Heart right ventricle (tissue), 16 donors: ENCODE results near the gene EFCAB12. TPM values are rescaled to one million over a fixed set of nuclear protein-coding genes. Genes with fewer than 3 reads are reported as not detected.

ENCODE experiments used
- ATAC-seq, 8 donors: fragments of 200-7000 bp; cut with Tn5 transposase; one replicate each; pipeline ENCODE4 v1.9.1; 2020; ENCODE audit warnings: mild to moderate bottlenecking in 8 of 8, moderate library complexity in 8 of 8, moderate number of reproducible peaks in 1 of 8
- DNase-seq, 2 donors: peaks; one replicate each; pipeline ENCODE4 v3.0.0-alpha.2; 2020
- H3K27ac ChIP-seq, 10 donors: fragments of 200-600 bp; sonication (generic) in 2 of 10; one replicate each; pipeline versions ENCODE4 v1.5.0 to v1.8.0; 2020 to 2022; ENCODE audit warnings: mild to moderate bottlenecking in 3 of 10
- H3K27me3 ChIP-seq, 7 donors: fragments of 200-600 bp; one replicate each; pipeline ENCODE4 v1.8.0; 2021 to 2022; ENCODE audit warnings: mild to moderate bottlenecking in 2 of 7
- H3K36me3 ChIP-seq, 9 donors: fragments of 200-600 bp; sonication (generic) in 1 of 9; one replicate each; pipeline versions ENCODE4 v1.5.0 to v1.8.0; 2020 to 2022; ENCODE audit warnings: mild to moderate bottlenecking in 2 of 9
- H3K4me1 ChIP-seq, 9 donors: fragments of 200-600 bp; sonication (generic) in 1 of 9; one replicate each; pipeline versions ENCODE4 v1.5.0 to v1.8.0; 2020 to 2022; ENCODE audit warnings: mild to moderate bottlenecking in 4 of 9
- H3K4me3 ChIP-seq, 10 donors: fragments of 200-600 bp; sonication (generic) in 2 of 10; one replicate each; pipeline versions ENCODE4 v1.5.0 to v1.8.0; 2020 to 2022; ENCODE audit warnings: mild to moderate bottlenecking in 7 of 10, moderate library complexity in 2 of 10
- H3K9me3 ChIP-seq, 11 donors: fragments of 200-600 bp in 10 of 11; sonication (generic) in 2 of 11; one replicate each; pipeline versions ENCODE4 v1.5.0 to v1.8.0; 2013 to 2022; ENCODE audit warnings: mild to moderate bottlenecking in 2 of 11, control low read depth in 1 of 11, moderate library complexity in 1 of 11
- CTCF ChIP-seq, 9 donors: fragments of 200-600 bp; sonication (generic) in 2 of 9; IDR thresholded peaks; one replicate each; pipeline versions ENCODE4 v1.5.0 to v1.8.0; 2021 to 2022; ENCODE audit warnings: antibody characterized with exemption in 9 of 9, mild to moderate bottlenecking in 5 of 9, moderate library complexity in 1 of 9
- WGBS, 2 donors: extraction: QIAGEN DNeasy Blood & Tissue Kit; methylation state at CpG; one replicate each; pipeline ENCODE4 v1.1.7; 2013; ENCODE audit warnings: inconsistent platforms in 1 of 2; 5-methylcytosine and 5-hydroxymethylcytosine counted together
- intact Hi-C, 10 donors: fragments of 100-400 bp; cut with DNase I; formaldehyde crosslinking; loops; one replicate each; pipeline versions ENCODE4 v1.11.1 to v1.14.2; 2022
- polyA plus RNA-seq, 2 donors: library from polyadenylated mRNA; stranded (reverse); fragments of 200-250 nt; gene quantifications; one replicate each; pipeline ENCODE4 v1.2.3, GENCODE V29; 2013
- total RNA-seq, 10 donors: library from RNA; stranded (reverse); fragmentation: NEBNext Ultra II Directional in 3 of 10; extraction: Animal tissue kit (Norgen Biotek cat#: 25700) in 3 of 10; gene quantifications; one replicate each; pipeline versions ENCODE4 v1.2.1 to v1.2.4, GENCODE V29; 2021 to 2023
- donor health status: Arrhythmogenic right ventricular cardiomyopathy.
- donor health status: ischemic (EF 13 %, LVEDD 7.1; RV severe dilation, severe dysfunction).
- donor health status: healthy with polysubstance abuse.
- donor health status: DM: no; HTN: yes; CAD: no.
- donor health status: DM: no; HTN: no; CAD: no.
- donor health status: ischemic (EF 25% LVEDD 6.9; RV normal size, moderate dysfunction).
- donor health status: ischemic (EF 25% LVEDD 5.7; RV mildly dilated, moderate dysfunction).
- donor health status: healthy.
- donor health status: DM: yes; HTN: yes; CAD: no.
- donor health status: Ischemic cardiomyopathy.
- donor health status: ischemic (EF 35%, LVEDD 5.7; RV mildly dilated, moderate dysfunction).
- donor health status: nonischemic (EF 11% LVEDD 7.7; RV severe dilation, severe dysfunction).
- donor health status: DM: yes; HTN: yes; CAD: no.
- donor health status: PGD.
- donor health status: ischemic (EF 29% LVEDD 5.4; RV normal size, mild dysfunction).
- donor health status: nonischemic (EF 23%, LVEDD 6.1; RV moderate dilation, normal function).

The EFCAB12 gene
- total and polyA plus RNA-seq, 12 donors, result 0.10 to 0.23 (median 0.15) TPM; not detected in 7

- H3K27me3 ChIP-seq, result no peaks in the 10 kb centered on the region
- peaks cover 0 to 38% (median 20%) of the 10 kb centered on the region in 9 donors for H3K4me1 ChIP-seq
- ATAC-seq (no peak), DNase-seq (no peak)
- H3K9me3 ChIP-seq, result no peaks in the 10 kb centered on the region
- peaks cover 0 to 20% (median 0%) of the 10 kb centered on the region in 9 donors for H3K36me3 ChIP-seq
- no peak overlapping the region for H3K27ac ChIP-seq
- intact Hi-C loops, result loop anchor here in 1 of 10 donors (5.0 kb wide), 1 partner anchor 34 kb away; no protein-coding TSS in a partner anchor
- 93 to 95% methylated on average over 18 of the region's 18 CpGs for WGBS, 2 donors
- H3K4me3 ChIP-seq, result no peak overlapping the region
- no peak for TF ChIP-seq CTCF (IDR thresholded peaks at IDR 0.05)
Measured at GRCh38 chr3:129448186-129448895, 19.9 kb upstream of the EFCAB12 start.

- intact Hi-C loops, result loop anchor here in 1 of 10 donors (5.0 kb wide), 1 partner anchor 35 kb away; no protein-coding TSS in a partner anchor
- no peak for ATAC-seq
- peaks cover 8 to 52% (median 34%) of the 10 kb centered on the region in 9 donors for H3K4me1 ChIP-seq
- WGBS, 2 donors, result 72 to 84% methylated on average over 1 of the region's 1 CpG
- H3K27me3 ChIP-seq, result no peaks in the 10 kb centered on the region
- no peak overlapping the region for H3K27ac ChIP-seq
- TF ChIP-seq CTCF (IDR thresholded peaks at IDR 0.05), result no peak
- H3K9me3 ChIP-seq, result no peaks in the 10 kb centered on the region
- no peak overlapping the region for H3K4me3 ChIP-seq
- DNase-seq, result no peak
- H3K36me3 ChIP-seq, result peaks cover 0 to 6% (median 0%) of the 10 kb centered on the region in 9 donors
Measured at GRCh38 chr3:129446926-129447325, 18.5 kb upstream of the EFCAB12 start.

- no peak for ATAC-seq
- H3K4me3 ChIP-seq, result no peak overlapping the region
- H3K9me3 ChIP-seq, result no peaks in the 10 kb centered on the region
- H3K4me1 ChIP-seq, result peaks cover 22 to 61% (median 47%) of the 10 kb centered on the region in 9 donors
- H3K27me3 ChIP-seq, result no peaks in the 10 kb centered on the region
- TF ChIP-seq CTCF (IDR thresholded peaks at IDR 0.05), result no peak
- no peaks in the 10 kb centered on the region for H3K36me3 ChIP-seq
- WGBS, 2 donors, result 72 to 82% methylated on average over 3 of the region's 3 CpGs
- peak overlapping the region in 1 of 10 donors; percentile 20 for H3K27ac ChIP-seq
- intact Hi-C loops, result loop anchor here in 1 of 10 donors (5.0 kb wide), 1 partner anchor 37 kb away; no protein-coding TSS in a partner anchor
- no peak for DNase-seq
Measured at GRCh38 chr3:129445471-129445870, 17.0 kb upstream of the EFCAB12 start.

- intact Hi-C loops, result loop anchor here in 1 of 10 donors (5.0 kb wide), 1 partner anchor 34 kb away; no protein-coding TSS in a partner anchor
- Histone ChIP-seq H3K4me3 (no peak overlapping the region), H3K27me3 (no peaks in the 10 kb centered on the region), H3K36me3 (peaks cover 0 to 6% (median 0%) of the 10 kb centered on the region in 9 donors), H3K9me3 (no peaks in the 10 kb centered on the region), H3K27ac (peak overlapping the region in 8 of 10 donors; percentile 79 to 96 (median 89)), H3K4me1 (peaks cover 22 to 60% (median 50%) of the 10 kb centered on the region in 9 donors)
- TF ChIP-seq CTCF (IDR thresholded peaks at IDR 0.05), result no peak
- ATAC-seq (no peak), DNase-seq (no peak)
Measured at GRCh38 chr3:129442947-129443346, 14.5 kb upstream of the EFCAB12 start.
